Nephron progenitor cell (in vitro differentiated cells): ENCODE results near the gene LARGE1.
A peak's percentile ranks its signal among the peaks of the same experiment; 100 is the strongest.

Source experiments
- DNase-seq: peaks from one replicate; pipeline ENCODE4 v3.0.0; 2021
- H3K27ac Mint-ChIP-seq: 2 replicates; pipeline ENCODE4 v1.8.0; 2021; ENCODE audit warnings: mild to moderate bottlenecking, moderate library complexity, mixed read lengths
- H3K27me3 Mint-ChIP-seq: 2 replicates; pipeline ENCODE4 v1.8.0; 2021; ENCODE audit warnings: mild to moderate bottlenecking, low read depth, mixed read lengths; ENCODE audit not compliant: poor library complexity
- H3K36me3 Mint-ChIP-seq: 2 replicates; pipeline ENCODE4 v1.8.0; 2021; ENCODE audit warnings: low read depth, mixed read lengths
- H3K4me1 Mint-ChIP-seq: 2 replicates; pipeline ENCODE4 v1.8.0; 2021; ENCODE audit warnings: mixed read lengths
- H3K4me3 Mint-ChIP-seq: 2 replicates; pipeline ENCODE4 v1.8.0; 2021; ENCODE audit warnings: mild to moderate bottlenecking, moderate library complexity, mixed read lengths
- H3K9me3 Mint-ChIP-seq: 2 replicates; pipeline ENCODE4 v1.8.0; 2021; ENCODE audit warnings: mild to moderate bottlenecking, moderate library complexity, mixed read lengths
- CTCF ChIP-seq: fragments of 200-600 bp; sonication (generic); IDR thresholded peaks from 2 replicates; pipeline ENCODE4 v1.5.0; 2021; ENCODE audit warnings: antibody characterized with exemption

Gene LARGE1

GRCh38 chr22:33867118-33867866, 53.0 kb downstream of the LARGE1 start:
- Mint-ChIP-seq H3K36me3 (no peaks in the 10 kb centered on the region), H3K27ac (no peak overlapping the region), H3K9me3 (no peaks in the 10 kb centered on the region), H3K4me3 (no peak overlapping the region), H3K27me3 (peaks cover 4% of the 10 kb centered on the region), H3K4me1 (peaks cover 24% of the 10 kb centered on the region)
- no peak for DNase-seq
- TF ChIP-seq CTCF = no peak

DNA sequence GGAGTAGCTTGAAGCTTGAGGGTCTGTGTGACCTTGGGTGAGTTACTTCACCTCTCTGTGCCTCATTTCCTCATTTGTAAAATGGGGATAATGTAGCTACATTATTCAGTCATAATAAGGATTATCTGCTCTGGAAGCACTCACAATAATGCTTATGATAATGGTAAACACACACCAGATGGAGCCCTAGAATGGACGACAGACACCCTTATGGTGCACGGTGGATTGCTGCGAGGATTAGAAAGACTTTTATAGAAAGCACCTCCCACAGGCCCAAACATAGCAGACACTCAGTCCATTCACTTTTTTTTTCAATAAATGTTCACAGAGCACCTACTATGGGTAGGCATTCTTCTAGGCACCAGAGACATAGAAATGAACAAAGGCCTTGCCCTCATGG, 53.8 kb downstream of the LARGE1 start:
- no peak for DNase-seq
- Mint-ChIP-seq H3K36me3 (no peaks in the 10 kb centered on the region), H3K9me3 (no peaks in the 10 kb centered on the region), H3K4me1 (peaks cover 18% of the 10 kb centered on the region), H3K27me3 (peaks cover 2% of the 10 kb centered on the region), H3K27ac (no peak overlapping the region), H3K4me3 (no peak overlapping the region)
- TF ChIP-seq CTCF = no peak

DNA sequence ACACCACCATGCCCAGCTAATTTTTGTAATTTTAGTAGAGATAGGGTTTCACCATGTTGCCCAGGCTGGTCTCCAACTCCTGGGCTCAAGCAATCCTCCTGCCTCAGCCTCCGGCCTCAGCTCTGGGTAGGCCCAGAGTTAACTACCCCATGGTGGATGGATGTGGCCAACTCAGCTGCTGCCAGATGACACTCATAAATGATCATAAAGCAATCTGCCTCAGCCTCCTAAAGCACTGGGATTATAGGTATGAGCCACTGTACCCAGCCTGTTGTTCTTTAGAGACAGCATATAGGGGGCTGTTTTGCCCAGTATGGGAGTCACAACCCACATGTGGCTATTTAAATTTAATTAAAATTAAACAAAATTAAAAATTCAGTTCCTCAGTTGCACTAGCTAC, 54.3 kb downstream of the LARGE1 start:
- no peaks in the 10 kb centered on the region for H3K9me3 Mint-ChIP-seq
- H3K4me3 Mint-ChIP-seq = no peak overlapping the region
- TF ChIP-seq CTCF = no peak
- no peak for DNase-seq
- H3K4me1 Mint-ChIP-seq = peaks cover 23% of the 10 kb centered on the region
- H3K36me3 Mint-ChIP-seq = no peaks in the 10 kb centered on the region
- peaks cover 2% of the 10 kb centered on the region for H3K27me3 Mint-ChIP-seq
- H3K27ac Mint-ChIP-seq = no peak overlapping the region

DNA sequence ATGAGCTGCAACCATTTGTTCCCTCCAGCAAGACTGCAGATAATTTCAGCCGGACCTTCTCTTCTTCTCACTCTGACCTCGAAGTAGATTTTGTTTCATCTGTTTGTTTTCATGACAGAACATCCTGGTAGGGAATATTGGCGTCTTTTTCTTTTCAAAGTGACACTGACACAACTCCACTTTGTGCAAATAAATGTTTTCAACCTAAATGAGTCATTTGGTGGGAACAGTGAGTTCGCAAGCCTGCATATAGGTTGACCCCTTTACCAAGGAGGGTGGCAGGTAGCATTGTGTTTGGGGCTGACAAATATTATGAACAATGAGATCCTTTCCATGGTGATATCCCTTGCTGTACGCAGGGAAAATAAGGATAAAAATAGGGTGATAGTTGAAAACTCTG, 55.0 kb downstream of the LARGE1 start:
- H3K4me3 Mint-ChIP-seq = no peak overlapping the region
- DNase-seq = no peak
- peak overlapping the region; percentile 13 for H3K27ac Mint-ChIP-seq
- peaks cover 29% of the 10 kb centered on the region for H3K4me1 Mint-ChIP-seq
- TF ChIP-seq CTCF = no peak
- H3K27me3 Mint-ChIP-seq = peaks cover 2% of the 10 kb centered on the region
- H3K36me3 Mint-ChIP-seq = no peaks in the 10 kb centered on the region
- no peaks in the 10 kb centered on the region for H3K9me3 Mint-ChIP-seq

- no peak for TF ChIP-seq CTCF
- H3K27ac Mint-ChIP-seq = peak overlapping the region; percentile 40
- no peak overlapping the region for H3K4me3 Mint-ChIP-seq
- peaks cover 26% of the 10 kb centered on the region for H3K4me1 Mint-ChIP-seq
- peaks cover 2% of the 10 kb centered on the region for H3K27me3 Mint-ChIP-seq
- no peak for DNase-seq
- no peaks in the 10 kb centered on the region for H3K36me3 Mint-ChIP-seq
- no peaks in the 10 kb centered on the region for H3K9me3 Mint-ChIP-seq
Observed at GRCh38 chr22:33864723-33865130, 55.5 kb downstream of the LARGE1 start.
